Dendritic cell treated with granulocyte-macrophage colony-stimulating factor and Interleukin-4, amounts not matched to agents 40 ng/mL and 50 ng/mL, for 4 days (primary cell): ENCODE measurements around the gene ACTR5.
A peak's percentile ranks its signal among the peaks of the same experiment; 100 is the strongest.

Experiments
- H3K27ac Mint-ChIP-seq: one replicate; pipeline ENCODE4 v1.8.0; 2022; ENCODE audit warnings: mild to moderate bottlenecking, mixed read lengths
- H3K27me3 Mint-ChIP-seq: one replicate; pipeline ENCODE4 v1.8.0; 2022; ENCODE audit warnings: mild to moderate bottlenecking, mixed read lengths
- H3K36me3 Mint-ChIP-seq: one replicate; pipeline ENCODE4 v1.8.0; 2022; ENCODE audit warnings: low read depth, mixed read lengths
- H3K4me1 Mint-ChIP-seq: one replicate; pipeline ENCODE4 v1.8.0; 2022; ENCODE audit warnings: low read depth, mixed read lengths
- H3K4me3 Mint-ChIP-seq: one replicate; pipeline ENCODE4 v1.8.0; 2022; ENCODE audit warnings: mild to moderate bottlenecking, moderate library complexity, mixed read lengths
- H3K9me3 Mint-ChIP-seq: one replicate; pipeline ENCODE4 v1.8.0; 2022; ENCODE audit warnings: mixed read lengths
- intact Hi-C: fragments of 100-400 bp; cut with micrococcal nuclease; formaldehyde crosslinking; loops from one replicate; pipeline ENCODE4 v1.15.0; 2022

The ACTR5 gene

DNA sequence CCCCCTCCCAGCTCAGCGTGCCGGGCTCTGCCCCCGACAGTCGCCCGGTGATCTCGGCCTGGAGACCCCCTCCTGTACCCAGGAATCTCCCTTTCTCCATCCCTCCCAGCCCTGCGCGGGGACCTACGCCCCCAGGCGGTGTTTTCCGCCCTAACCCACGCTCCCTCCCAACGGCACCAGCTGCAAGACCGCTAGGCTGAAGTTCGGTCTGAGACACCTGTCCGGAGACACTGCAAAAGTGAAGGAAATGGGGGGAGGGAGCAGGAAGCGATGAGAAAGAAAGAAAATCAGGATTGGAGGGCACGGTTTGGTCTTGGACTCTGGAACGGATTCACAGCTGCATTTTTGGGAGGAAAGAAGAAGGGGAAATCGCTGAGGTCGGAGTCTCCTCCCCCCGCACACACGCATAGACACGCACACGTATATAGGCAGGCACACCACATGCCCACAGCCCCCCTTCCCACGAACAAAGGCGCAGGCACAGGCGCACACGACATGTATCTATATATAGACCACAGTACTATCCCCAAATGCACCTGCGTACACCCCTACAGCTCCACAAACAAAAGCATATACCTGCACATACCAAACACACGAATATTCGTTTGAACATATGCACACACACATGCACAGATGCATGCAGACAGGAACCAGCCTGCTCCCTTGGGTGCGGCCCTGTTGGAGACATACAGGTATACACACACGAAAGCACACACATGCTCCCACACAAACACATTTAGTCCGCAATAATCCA is 22.9 kb upstream of the ACTR5 start:
- no peaks in the 10 kb centered on the region for H3K9me3 Mint-ChIP-seq
- peaks cover 98% of the 10 kb centered on the region for H3K27me3 Mint-ChIP-seq
- no peak overlapping the region for H3K4me3 Mint-ChIP-seq
- H3K36me3 Mint-ChIP-seq: no peaks in the 10 kb centered on the region
- H3K27ac Mint-ChIP-seq: no peak overlapping the region
- H3K4me1 Mint-ChIP-seq: peaks cover 38% of the 10 kb centered on the region
- intact Hi-C loops: no loop called here

- Mint-ChIP-seq H3K36me3 (no peaks in the 10 kb centered on the region), H3K4me1 (peaks cover 44% of the 10 kb centered on the region), H3K27me3 (peaks cover 98% of the 10 kb centered on the region), H3K9me3 (no peaks in the 10 kb centered on the region), H3K4me3 (no peak overlapping the region), H3K27ac (no peak overlapping the region)
- intact Hi-C loops: no loop called here
Measured at GRCh38 chr20:38725931-38726803, 22.1 kb upstream of the ACTR5 start.

GRCh38 chr20:38726804-38727606 is 21.3 kb upstream of the ACTR5 start:
- Mint-ChIP-seq H3K9me3 (no peaks in the 10 kb centered on the region), H3K27me3 (peaks cover 97% of the 10 kb centered on the region), H3K4me1 (peaks cover 46% of the 10 kb centered on the region), H3K27ac (no peak overlapping the region), H3K4me3 (no peak overlapping the region), H3K36me3 (no peaks in the 10 kb centered on the region)
- intact Hi-C loops: no loop called here

DNA sequence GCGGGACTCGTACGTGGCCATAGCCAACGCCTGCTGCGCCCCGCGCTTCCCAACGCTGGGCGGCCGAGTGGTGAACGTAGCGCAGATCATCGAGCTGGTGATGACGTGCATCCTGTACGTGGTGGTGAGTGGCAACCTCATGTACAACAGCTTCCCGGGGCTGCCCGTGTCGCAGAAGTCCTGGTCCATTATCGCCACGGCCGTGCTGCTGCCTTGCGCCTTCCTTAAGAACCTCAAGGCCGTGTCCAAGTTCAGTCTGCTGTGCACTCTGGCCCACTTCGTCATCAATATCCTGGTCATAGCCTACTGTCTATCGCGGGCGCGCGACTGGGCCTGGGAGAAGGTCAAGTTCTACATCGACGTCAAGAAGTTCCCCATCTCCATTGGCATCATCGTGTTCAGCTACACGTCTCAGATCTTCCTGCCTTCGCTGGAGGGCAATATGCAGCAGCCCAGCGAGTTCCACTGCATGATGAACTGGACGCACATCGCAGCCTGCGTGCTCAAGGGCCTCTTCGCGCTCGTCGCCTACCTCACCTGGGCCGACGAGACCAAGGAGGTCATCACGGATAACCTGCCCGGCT is 20.6 kb upstream of the ACTR5 start:
- peaks cover 43% of the 10 kb centered on the region for H3K4me1 Mint-ChIP-seq
- H3K27ac Mint-ChIP-seq: no peak overlapping the region
- peak overlapping the region; percentile 7 for H3K4me3 Mint-ChIP-seq
- H3K9me3 Mint-ChIP-seq: no peaks in the 10 kb centered on the region
- no peaks in the 10 kb centered on the region for H3K36me3 Mint-ChIP-seq
- intact Hi-C loops: no loop called here
- peaks cover 95% of the 10 kb centered on the region for H3K27me3 Mint-ChIP-seq

DNA sequence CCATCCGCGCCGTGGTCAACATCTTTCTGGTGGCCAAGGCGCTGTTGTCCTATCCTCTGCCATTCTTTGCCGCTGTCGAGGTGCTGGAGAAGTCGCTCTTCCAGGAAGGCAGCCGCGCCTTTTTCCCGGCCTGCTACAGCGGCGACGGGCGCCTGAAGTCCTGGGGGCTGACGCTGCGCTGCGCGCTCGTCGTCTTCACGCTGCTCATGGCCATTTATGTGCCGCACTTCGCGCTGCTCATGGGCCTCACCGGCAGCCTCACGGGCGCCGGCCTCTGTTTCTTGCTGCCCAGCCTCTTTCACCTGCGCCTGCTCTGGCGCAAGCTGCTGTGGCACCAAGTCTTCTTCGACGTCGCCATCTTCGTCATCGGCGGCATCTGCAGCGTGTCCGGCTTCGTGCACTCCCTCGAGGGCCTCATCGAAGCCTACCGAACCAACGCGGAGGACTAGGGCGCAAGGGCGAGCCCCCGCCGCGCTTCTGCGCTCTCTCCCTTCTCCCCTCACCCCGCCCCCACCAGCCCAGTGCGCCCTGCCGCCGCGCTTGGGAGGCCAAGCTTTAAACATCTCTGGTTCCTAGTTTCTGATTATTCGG is 20.0 kb upstream of the ACTR5 start:
- peaks cover 38% of the 10 kb centered on the region for H3K4me1 Mint-ChIP-seq
- intact Hi-C loops: no loop called here

DNA sequence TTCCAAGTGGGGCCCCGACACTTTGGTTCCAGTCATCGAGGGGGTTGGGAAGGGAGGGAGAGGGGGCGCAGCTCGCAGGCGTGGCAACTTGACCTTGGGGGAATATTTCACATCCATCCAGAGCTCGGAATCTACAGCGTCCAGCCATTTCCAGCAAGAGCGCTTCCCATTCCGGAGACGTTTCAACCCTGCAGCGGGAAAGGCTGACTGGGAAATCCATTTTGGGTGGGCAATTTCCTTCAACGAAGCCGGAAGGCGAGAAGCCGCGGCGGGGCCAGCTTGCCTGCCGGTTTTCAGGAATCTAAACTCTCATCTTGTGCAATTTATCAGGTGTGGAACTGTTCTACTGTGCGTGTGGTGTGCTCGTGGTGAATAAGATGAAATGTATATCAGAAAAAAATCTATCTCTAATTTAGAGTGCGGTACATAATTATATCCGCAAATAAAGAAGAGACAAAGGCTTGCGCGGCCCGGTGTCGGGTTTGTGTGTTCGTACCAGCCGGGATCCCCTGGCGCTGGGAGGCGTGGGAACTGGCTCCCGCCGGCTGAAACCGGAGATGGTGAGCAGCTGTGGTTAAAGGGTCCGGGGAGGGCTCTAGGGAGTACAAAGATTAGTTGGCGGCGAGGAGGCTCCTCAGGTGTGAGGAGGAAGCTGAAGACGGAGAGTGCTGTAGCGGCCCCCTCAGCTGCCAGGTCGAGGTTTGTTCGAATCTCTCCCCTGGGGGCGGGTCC is 19.2 kb upstream of the ACTR5 start:
- intact Hi-C loops: no loop called here
- Mint-ChIP-seq H3K27me3 (peaks cover 95% of the 10 kb centered on the region), H3K9me3 (no peaks in the 10 kb centered on the region), H3K27ac (no peak overlapping the region), H3K4me3 (no peak overlapping the region), H3K36me3 (no peaks in the 10 kb centered on the region), H3K4me1 (peaks cover 34% of the 10 kb centered on the region)

More for the DNA sequence above, 20.0 kb upstream of the ACTR5 start:
- H3K27ac Mint-ChIP-seq: no peak overlapping the region
- no peak overlapping the region for H3K4me3 Mint-ChIP-seq
- peaks cover 95% of the 10 kb centered on the region for H3K27me3 Mint-ChIP-seq
- no peaks in the 10 kb centered on the region for H3K36me3 Mint-ChIP-seq
- no peaks in the 10 kb centered on the region for H3K9me3 Mint-ChIP-seq

DNA sequence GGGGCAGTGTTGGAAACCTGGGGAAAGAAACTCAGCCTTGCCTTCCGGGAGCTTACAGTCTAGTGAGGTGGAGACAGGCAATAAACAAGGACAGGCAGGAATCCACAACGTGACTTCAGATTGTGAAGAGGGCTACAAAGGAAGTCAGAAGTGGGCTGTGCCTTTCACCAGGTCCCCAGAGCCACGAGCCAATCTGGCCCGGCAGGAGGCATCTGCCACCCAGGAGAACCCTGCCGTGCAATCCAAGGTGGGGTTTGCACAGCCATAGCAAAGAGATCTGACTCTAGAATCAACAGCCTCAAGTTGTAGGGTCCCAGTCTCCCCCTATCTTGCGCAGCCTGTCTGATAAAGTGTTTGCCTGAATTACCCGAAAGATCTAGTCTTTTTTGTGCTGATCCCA is 18.5 kb upstream of the ACTR5 start:
- peaks cover 29% of the 10 kb centered on the region for H3K4me1 Mint-ChIP-seq

DNA sequence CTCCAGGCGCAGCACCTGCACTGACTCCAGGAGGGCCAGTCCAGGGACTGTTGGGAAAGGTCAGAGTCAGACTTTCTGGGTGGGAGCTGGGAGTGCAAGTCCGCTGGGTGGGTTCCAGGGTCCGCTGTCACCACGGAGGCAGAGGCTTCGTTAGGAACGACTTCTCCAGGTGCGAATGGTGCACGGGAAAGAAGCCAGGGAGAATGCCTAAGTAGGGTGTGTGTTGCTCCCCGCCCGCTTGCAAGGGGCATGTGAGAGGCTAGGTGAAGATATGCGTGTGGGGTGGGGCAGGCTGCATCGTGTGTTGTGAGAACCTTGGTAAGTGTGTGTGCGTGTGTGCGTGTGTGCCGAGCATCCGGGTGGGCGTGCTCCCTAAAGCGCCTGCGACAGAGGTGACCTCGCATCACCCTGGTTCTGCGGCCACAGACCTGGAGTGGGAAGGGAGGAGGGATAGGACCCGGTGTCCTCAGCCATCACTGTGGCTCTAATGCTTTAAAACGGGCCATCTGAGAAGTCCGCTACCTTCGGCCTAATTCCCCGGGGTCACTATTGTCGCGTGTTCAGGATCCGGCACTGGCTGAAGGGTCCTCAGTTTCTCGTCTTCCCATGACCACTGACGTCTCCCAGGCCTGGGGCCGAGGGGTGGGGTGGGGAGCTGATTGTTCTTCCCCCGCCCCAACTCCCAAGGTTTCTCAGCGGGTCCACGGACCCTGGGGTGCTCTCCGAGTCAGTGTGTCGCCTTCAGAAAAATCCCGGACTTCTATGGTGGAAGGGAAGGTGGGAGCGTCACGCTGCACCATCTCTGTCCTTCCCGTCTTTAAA is 17.9 kb upstream of the ACTR5 start:
- Mint-ChIP-seq H3K27ac (no peak overlapping the region), H3K9me3 (no peaks in the 10 kb centered on the region), H3K4me1 (peaks cover 29% of the 10 kb centered on the region), H3K36me3 (no peaks in the 10 kb centered on the region), H3K4me3 (no peak overlapping the region), H3K27me3 (peaks cover 95% of the 10 kb centered on the region)
- intact Hi-C loops: no loop called here

More for the DNA sequence above, 18.5 kb upstream of the ACTR5 start:
- no peak overlapping the region for H3K4me3 Mint-ChIP-seq
- no peak overlapping the region for H3K27ac Mint-ChIP-seq
- H3K27me3 Mint-ChIP-seq: peaks cover 95% of the 10 kb centered on the region
- H3K9me3 Mint-ChIP-seq: no peaks in the 10 kb centered on the region
- H3K36me3 Mint-ChIP-seq: no peaks in the 10 kb centered on the region
- intact Hi-C loops: no loop called here

DNA sequence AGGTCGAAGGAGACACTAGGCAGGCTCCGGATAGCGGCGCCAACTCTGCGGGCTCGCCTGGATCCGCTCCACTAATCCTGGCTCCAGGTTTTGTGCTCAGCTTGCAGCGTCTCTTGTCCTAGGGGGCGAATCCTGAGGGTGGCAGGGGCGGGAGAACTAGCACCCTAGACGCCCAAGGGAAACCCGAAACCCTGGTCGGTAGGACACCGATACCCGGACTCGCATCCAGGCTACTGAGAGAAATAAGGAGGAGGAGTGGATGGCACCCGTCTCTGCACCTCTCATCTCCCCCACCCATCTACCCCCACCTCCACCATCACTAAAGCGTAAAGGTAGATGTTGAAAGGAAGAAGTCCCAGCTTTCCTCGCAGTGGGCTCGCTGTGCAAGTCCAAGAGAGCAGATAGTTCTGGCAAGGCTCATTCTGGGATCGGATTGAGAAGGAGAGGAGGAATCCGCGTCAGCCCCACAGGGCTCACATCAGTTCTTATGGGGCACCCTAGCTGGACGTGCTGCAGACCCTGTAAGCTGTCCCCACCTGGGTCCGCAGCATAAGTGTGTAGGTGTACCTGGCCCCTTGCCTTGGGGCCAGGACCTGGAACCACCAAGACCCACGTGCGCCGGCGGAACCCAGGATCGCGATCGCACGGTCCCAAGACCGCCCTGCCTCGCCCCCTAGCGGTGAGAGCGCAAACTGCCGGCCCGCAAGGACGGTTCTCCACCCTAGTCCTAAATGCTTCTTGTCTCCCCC is 17.1 kb upstream of the ACTR5 start:
- no peak overlapping the region for H3K27ac Mint-ChIP-seq
- H3K9me3 Mint-ChIP-seq: no peaks in the 10 kb centered on the region
- no peaks in the 10 kb centered on the region for H3K36me3 Mint-ChIP-seq
- H3K4me3 Mint-ChIP-seq: peak overlapping the region; percentile 49
- peaks cover 24% of the 10 kb centered on the region for H3K4me1 Mint-ChIP-seq
- intact Hi-C loops: no loop called here
- peaks cover 94% of the 10 kb centered on the region for H3K27me3 Mint-ChIP-seq

DNA sequence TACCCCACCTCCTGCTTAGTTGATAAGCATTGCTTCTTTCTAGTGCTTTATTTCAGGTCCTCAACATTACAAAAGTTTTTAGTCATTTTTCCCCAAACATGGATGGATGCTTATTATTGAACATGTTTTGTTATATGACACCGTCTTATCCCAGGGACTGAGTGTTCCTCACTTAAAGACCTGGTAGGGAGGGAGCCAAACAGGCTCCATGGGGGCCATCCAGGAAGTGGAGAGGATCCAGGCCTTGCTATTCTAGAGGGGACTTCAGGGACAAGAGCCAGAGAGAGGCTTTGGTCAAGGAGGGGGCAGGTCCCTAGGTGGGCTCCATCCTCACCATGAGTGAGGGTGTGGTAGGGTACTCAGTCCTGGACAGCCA is 16.5 kb upstream of the ACTR5 start:
- H3K27ac Mint-ChIP-seq: no peak overlapping the region
- no peaks in the 10 kb centered on the region for H3K36me3 Mint-ChIP-seq
- peaks cover 20% of the 10 kb centered on the region for H3K4me1 Mint-ChIP-seq
- no peak overlapping the region for H3K4me3 Mint-ChIP-seq
- intact Hi-C loops: no loop called here
- no peaks in the 10 kb centered on the region for H3K9me3 Mint-ChIP-seq
- H3K27me3 Mint-ChIP-seq: peaks cover 94% of the 10 kb centered on the region

DNA sequence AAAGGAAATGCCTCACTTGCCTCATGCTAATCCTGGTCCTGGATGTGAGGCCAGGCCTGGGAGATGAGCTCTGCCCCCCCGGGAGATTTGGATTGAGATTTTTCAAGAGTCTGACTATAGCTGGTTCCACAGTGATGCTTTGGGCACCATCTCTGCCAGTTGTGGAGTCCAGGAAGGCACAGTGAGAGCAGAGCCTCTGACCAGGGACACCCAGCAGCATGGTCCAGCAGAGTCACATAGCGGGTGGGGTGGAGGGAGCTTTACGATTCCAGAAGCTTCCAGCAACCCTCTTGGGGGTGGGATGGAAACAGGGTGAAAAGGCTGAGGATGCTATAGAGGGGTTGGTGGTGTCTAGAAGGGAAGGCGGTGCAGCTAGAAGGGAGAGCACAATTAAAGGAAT is 15.3 kb upstream of the ACTR5 start:
- Mint-ChIP-seq H3K4me3 (no peak overlapping the region), H3K27me3 (peaks cover 92% of the 10 kb centered on the region), H3K27ac (no peak overlapping the region), H3K9me3 (no peaks in the 10 kb centered on the region), H3K4me1 (peaks cover 8% of the 10 kb centered on the region), H3K36me3 (no peaks in the 10 kb centered on the region)
- intact Hi-C loops: no loop called here

GRCh38 chr20:38735172-38735571 is 13.1 kb upstream of the ACTR5 start:
- Mint-ChIP-seq H3K9me3 (no peaks in the 10 kb centered on the region), H3K4me3 (no peak overlapping the region), H3K27me3 (peaks cover 85% of the 10 kb centered on the region), H3K27ac (no peak overlapping the region), H3K36me3 (no peaks in the 10 kb centered on the region), H3K4me1 (peaks cover 8% of the 10 kb centered on the region)
- intact Hi-C loops: no loop called here
